H9 (cell line): ENCODE results near the gene KCNA2. TPM values are rescaled to one million over a fixed set of nuclear protein-coding genes. Genes with fewer than 3 reads are reported as not detected.

Experiments
- DNase-seq: peaks from one replicate; pipeline ENCODE4 v3.0.0-alpha.2; 2017
- H2AFZ ChIP-seq: one replicate; pipeline ENCODE4 v1.6.1; 2013; ENCODE audit warnings: mild to moderate bottlenecking, low read length, control low read depth, moderate library complexity
- H2AK5ac ChIP-seq: 2 replicates; pipeline ENCODE4 v1.6.1; 2013; ENCODE audit warnings: low read length, control low read depth, mixed read lengths; ENCODE audit not compliant: insufficient read length
- H2BK120ac ChIP-seq: one replicate; pipeline ENCODE4 v1.6.1; 2013; ENCODE audit warnings: low read depth, mild to moderate bottlenecking, low read length, control low read depth, inconsistent platforms; ENCODE audit not compliant: poor library complexity, severe bottlenecking
- H2BK12ac ChIP-seq: 2 replicates; pipeline ENCODE4 v1.6.1; 2013; ENCODE audit warnings: low read length, control low read depth, mixed read lengths, low read depth; ENCODE audit not compliant: insufficient read length
- H2BK15ac ChIP-seq: 2 replicates; pipeline ENCODE4 v1.6.1; 2013; ENCODE audit warnings: low read depth, low read length, control low read depth
- H2BK20ac ChIP-seq: one replicate; pipeline ENCODE4 v1.6.1; 2013; ENCODE audit warnings: low read depth, mild to moderate bottlenecking, low read length, control low read depth, inconsistent platforms; ENCODE audit not compliant: poor library complexity, severe bottlenecking
- H2BK5ac ChIP-seq: 2 replicates; pipeline ENCODE4 v1.6.1; 2013; ENCODE audit warnings: low read length, control low read depth, mixed read lengths; ENCODE audit not compliant: insufficient read length
- H3K14ac ChIP-seq: 2 replicates; pipeline ENCODE4 v1.6.1; 2013; ENCODE audit warnings: low read length, control low read depth; ENCODE audit not compliant: insufficient read depth
- H3K18ac ChIP-seq: 2 replicates; pipeline ENCODE4 v1.6.1; 2013; ENCODE audit warnings: low read depth, mild to moderate bottlenecking, mixed read lengths, low read length, control low read depth; ENCODE audit not compliant: insufficient read length
- H3K23ac ChIP-seq: 2 replicates; pipeline ENCODE4 v1.6.1; 2013; ENCODE audit warnings: low read length, control low read depth, mixed read lengths, low read depth; ENCODE audit not compliant: insufficient read length
- H3K23me2 ChIP-seq: 2 replicates; pipeline ENCODE4 v1.6.1; 2013; ENCODE audit warnings: low read depth, mild to moderate bottlenecking, mixed read lengths, low read length, control low read depth; ENCODE audit not compliant: insufficient read length, poor library complexity, severe bottlenecking
- H3K27ac ChIP-seq: 2 replicates; pipeline ENCODE4 v1.5.1; 2013; ENCODE audit warnings: low read length, control low read depth, mixed read lengths, low read depth; ENCODE audit not compliant: insufficient read length
- H3K27me3 ChIP-seq: 2 replicates; pipeline ENCODE4 v1.6.1; 2013; ENCODE audit warnings: low read length, control low read depth, inconsistent platforms; ENCODE audit not compliant: insufficient read depth
- H3K4ac ChIP-seq: 2 replicates; pipeline ENCODE4 v1.6.1; 2013; ENCODE audit warnings: low read depth, mild to moderate bottlenecking, control low read depth, inconsistent platforms, low read length, moderate library complexity
- H3K4me1 ChIP-seq: 2 replicates; pipeline ENCODE4 v1.6.1; 2013; ENCODE audit warnings: low read length, control low read depth, inconsistent platforms; ENCODE audit not compliant: insufficient read depth
- H3K4me2 ChIP-seq: 2 replicates; pipeline ENCODE4 v1.6.1; 2013; ENCODE audit warnings: low read length, control low read depth, mixed read lengths; ENCODE audit not compliant: insufficient read length, insufficient read depth
- H3K56ac ChIP-seq: 2 replicates; pipeline ENCODE4 v1.6.1; 2013; ENCODE audit warnings: low read depth, mild to moderate bottlenecking, mixed read lengths, low read length, control low read depth; ENCODE audit not compliant: insufficient read length
- H3K79me1 ChIP-seq: 2 replicates; pipeline ENCODE4 v1.6.1; 2013; ENCODE audit warnings: low read depth, mild to moderate bottlenecking, moderate library complexity, low read length, control low read depth, inconsistent platforms; ENCODE audit not compliant: insufficient read depth, poor library complexity, severe bottlenecking
- H3K79me2 ChIP-seq: 2 replicates; pipeline ENCODE4 v1.6.1; 2013; ENCODE audit warnings: low read length, control low read depth, inconsistent platforms; ENCODE audit not compliant: insufficient read depth
- H3K9ac ChIP-seq: 2 replicates; pipeline ENCODE4 v1.6.1; 2013; ENCODE audit warnings: low read length, control low read depth, mixed read lengths; ENCODE audit not compliant: insufficient read length; ENCODE audit errors: extremely low read depth
- H3K9me3 ChIP-seq: one replicate; pipeline ENCODE4 v1.6.1; 2013; ENCODE audit warnings: low read depth, low read length, inconsistent platforms; ENCODE audit not compliant: control insufficient read depth
- H3T11ph ChIP-seq: one replicate; pipeline ENCODE4 v1.6.1; 2013; ENCODE audit warnings: mild to moderate bottlenecking, low read length, control low read depth, inconsistent platforms
- H4K20me1 ChIP-seq: one replicate; pipeline ENCODE4 v1.6.1; 2013; ENCODE audit not compliant: control insufficient read depth, insufficient read length, insufficient read depth
- H4K5ac ChIP-seq: 2 replicates; pipeline ENCODE4 v1.6.1; 2013; ENCODE audit warnings: low read depth, mild to moderate bottlenecking, mixed read lengths, low read length, control low read depth; ENCODE audit not compliant: insufficient read length
- H4K8ac ChIP-seq: replicated peaks from 2 replicates; pipeline ENCODE4 v1.6.1; 2013; ENCODE audit warnings: low read length, control low read depth, mixed read lengths, low read depth; ENCODE audit not compliant: insufficient read length
- H4K91ac ChIP-seq: 2 replicates; pipeline ENCODE4 v1.6.1; 2013; ENCODE audit warnings: low read depth, mild to moderate bottlenecking, moderate library complexity, mixed read lengths, low read length, control low read depth; ENCODE audit not compliant: insufficient read length
- H3K27ac Mint-ChIP-seq, 3 experiments: 2 replicates in 2 of 3; 3 replicates in 1 of 3; pipeline ENCODE4 v1.8.0; 2020 to 2021; ENCODE audit warnings: mixed read lengths in 3 of 3, mild to moderate bottlenecking in 1 of 3, moderate library complexity in 1 of 3
- H3K27me3 Mint-ChIP-seq: 2 replicates; pipeline ENCODE4 v1.8.0; 2021; ENCODE audit warnings: low read depth, mild to moderate bottlenecking, moderate library complexity, mixed read lengths
- H3K36me3 Mint-ChIP-seq, 3 experiments: 2 replicates in 2 of 3; 3 replicates in 1 of 3; pipeline ENCODE4 v1.8.0; 2020 to 2021; ENCODE audit warnings: low read depth in 3 of 3, mixed read lengths in 3 of 3; ENCODE audit not compliant: insufficient read depth in 1 of 3
- H3K4me1 Mint-ChIP-seq, 2 experiments: 2 replicates each; pipeline ENCODE4 v1.8.0; 2020; ENCODE audit warnings: mixed read lengths in 2 of 2
- H3K4me3 Mint-ChIP-seq, 2 experiments: 2 replicates in 1 of 2; 3 replicates in 1 of 2; pipeline ENCODE4 v1.8.0; 2020 to 2021; ENCODE audit warnings: mild to moderate bottlenecking in 2 of 2, mixed read lengths in 2 of 2, moderate library complexity in 1 of 2
- H3K9me3 Mint-ChIP-seq, 2 experiments: 2 replicates in 1 of 2; 3 replicates in 1 of 2; pipeline ENCODE4 v1.8.0; 2020; ENCODE audit warnings: mild to moderate bottlenecking in 2 of 2, mixed read lengths in 2 of 2, moderate library complexity in 1 of 2
- CTCF ChIP-seq: fragments of 200-600 bp; sonication (generic); conservative IDR thresholded peaks from 3 replicates; pipeline ENCODE4 v1.8.0; 2021; ENCODE audit warnings: antibody characterized with exemption, mild to moderate bottlenecking
- WGBS: extraction: QIAGEN DNeasy Blood & Tissue Kit; methylation state at CpG from one replicate; pipeline ENCODE4 v1.1.7; 2013; ENCODE audit warnings: missing lambda C conversion rate, low lambda C conversion rate, mixed read lengths; ENCODE audit not compliant: insufficient read length; ENCODE audit errors: extremely low coverage; 5-methylcytosine and 5-hydroxymethylcytosine counted together
- total RNA-seq: library from RNA; stranded (reverse); gene quantifications from 2 replicates; pipeline ENCODE4 v1.2.1, GENCODE V29; 2021

Gene KCNA2
- total RNA-seq, 1 experiment from 2014 or later, result 0.33 TPM

- no CpG with 5 or more reads among the region's 3 CpGs for WGBS
- Histone ChIP-seq H2BK12ac (no peak overlapping the region), H3K4me1 (no peaks in the 10 kb centered on the region; the same call in 1 of the 2 replicates), H3K14ac (no peak overlapping the region), H3K4me2 (no peak overlapping the region), H2BK20ac (no peak overlapping the region), H3K23me2 (no peaks in the 10 kb centered on the region), H2BK5ac (no peak overlapping the region), H2BK120ac (no peak overlapping the region), H3K56ac (no peak overlapping the region), H3K27ac (no peak overlapping the region), H4K5ac (no peak overlapping the region), H3K18ac (no peak overlapping the region), H4K91ac (no peak overlapping the region), H2AFZ (no peak overlapping the region), H3T11ph (no peak overlapping the region), H2AK5ac (no peak overlapping the region), H4K8ac (no peak overlapping the region), H4K20me1 (no peaks in the 10 kb centered on the region), H3K23ac (no peak overlapping the region), H3K79me1 (no peaks in the 10 kb centered on the region), H3K79me2 (no peaks in the 10 kb centered on the region), H3K9ac (no peak overlapping the region), H3K27me3 (peaks cover 17% of the 10 kb centered on the region; the same call in 1 of the 2 replicates), H2BK15ac (no peak overlapping the region), H3K9me3 (no peaks in the 10 kb centered on the region), H3K4ac (no peak overlapping the region)
- Mint-ChIP-seq H3K4me3 (no peak overlapping the region), H3K27me3 (peaks cover 89% of the 10 kb centered on the region), H3K4me1 (peaks cover 6 to 7% of the 10 kb centered on the region in 2 experiments), H3K9me3 (no peaks in the 10 kb centered on the region), H3K36me3 (no peaks in the 10 kb centered on the region), H3K27ac (no peak overlapping the region)
- no peak for TF ChIP-seq CTCF
- no peak for DNase-seq
Measured at GRCh38 chr1:110570307-110570706, 35.9 kb downstream of the KCNA2 start.
